DMS 273 (cell line): ENCODE results near the gene PTPRA.
A peak's percentile ranks its signal among the peaks of the same experiment; 100 is the strongest.

Experiments
- DNase-seq: peaks from one replicate; lab custom pipeline; 2025; ENCODE audit not compliant: unreplicated experiment; lab: John Stamatoyannopoulos, UW

Gene PTPRA

DNA sequence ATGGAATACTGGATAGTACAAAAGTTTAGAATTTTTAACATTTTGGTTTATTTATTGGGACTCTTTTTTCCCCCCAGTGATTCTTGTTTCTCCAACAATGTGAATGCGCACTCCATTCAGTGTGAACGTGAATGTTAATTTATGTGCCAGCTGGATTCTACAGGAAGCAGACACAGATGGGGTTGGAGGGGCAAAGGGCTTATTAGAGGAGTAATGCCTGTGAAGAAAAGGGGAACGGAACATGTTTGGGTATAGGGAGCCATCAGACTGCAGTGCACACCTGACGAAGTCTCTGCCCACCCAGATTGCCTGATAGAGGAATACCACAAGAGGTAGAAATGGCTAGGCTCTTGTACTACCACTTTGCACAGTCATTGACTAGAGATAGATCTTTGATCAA, 48.2 kb downstream of the PTPRA start:
- peak; percentile 47 for DNase-seq

DNA sequence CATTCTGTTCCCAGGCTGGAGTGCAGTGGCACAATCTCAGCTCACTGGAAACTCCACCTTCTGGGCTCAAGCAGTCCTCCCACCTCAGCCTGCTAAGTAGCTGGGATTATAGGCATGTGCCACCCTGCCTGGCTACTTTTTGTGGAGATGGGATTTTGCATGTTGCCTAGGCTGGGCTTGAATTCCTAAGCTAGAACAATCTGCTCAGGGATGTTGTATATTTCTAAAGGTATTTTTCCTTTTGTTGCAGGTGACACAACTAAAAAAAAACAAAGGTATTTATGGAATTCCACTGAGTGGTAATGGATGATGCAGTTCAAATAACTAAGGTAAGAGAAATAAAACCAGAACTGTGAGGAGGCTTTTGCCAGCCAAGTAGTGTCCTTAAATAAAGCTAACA, 49.7 kb downstream of the PTPRA start:
- DNase-seq = no peak

DNA sequence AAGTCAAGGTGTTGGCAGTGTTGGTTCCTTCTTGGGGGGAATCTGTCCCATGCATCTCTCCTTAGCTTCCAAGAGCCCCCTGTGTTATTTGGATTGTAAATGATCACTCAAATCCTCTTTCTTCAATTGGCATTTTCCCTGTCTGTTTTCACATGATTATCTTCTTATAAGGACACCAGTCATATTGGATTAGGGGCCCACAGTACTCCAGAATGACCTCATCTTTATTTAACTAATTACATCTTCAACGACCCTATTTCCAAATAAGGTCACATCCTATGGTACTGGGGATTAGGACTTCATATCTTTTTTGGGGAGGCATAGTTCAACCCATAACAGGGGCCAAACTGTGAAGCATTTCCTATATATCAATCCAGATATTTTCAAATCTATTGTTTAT, 57.3 kb downstream of the PTPRA start:
- no peak for DNase-seq

DNA sequence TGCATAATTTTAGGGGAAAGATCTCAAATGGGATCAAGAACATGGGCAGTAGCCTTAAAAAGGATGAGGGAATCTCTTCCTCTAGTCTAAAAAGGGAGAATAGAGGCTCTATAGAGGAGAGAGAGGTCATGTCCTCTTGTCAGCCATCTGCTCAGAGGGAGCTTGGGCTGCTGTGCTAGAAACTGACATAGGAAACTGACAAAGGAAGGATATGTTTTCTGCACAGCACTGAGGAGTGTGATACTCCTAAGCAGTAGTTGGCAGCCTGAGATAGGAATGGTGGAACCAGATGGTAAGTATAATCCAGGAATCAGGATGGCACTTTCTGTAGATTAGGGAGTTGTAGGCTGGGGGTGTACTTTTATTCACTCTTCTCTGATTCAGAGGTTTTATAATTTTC, 59.2 kb downstream of the PTPRA start:
- peak; percentile 86 for DNase-seq

DNA sequence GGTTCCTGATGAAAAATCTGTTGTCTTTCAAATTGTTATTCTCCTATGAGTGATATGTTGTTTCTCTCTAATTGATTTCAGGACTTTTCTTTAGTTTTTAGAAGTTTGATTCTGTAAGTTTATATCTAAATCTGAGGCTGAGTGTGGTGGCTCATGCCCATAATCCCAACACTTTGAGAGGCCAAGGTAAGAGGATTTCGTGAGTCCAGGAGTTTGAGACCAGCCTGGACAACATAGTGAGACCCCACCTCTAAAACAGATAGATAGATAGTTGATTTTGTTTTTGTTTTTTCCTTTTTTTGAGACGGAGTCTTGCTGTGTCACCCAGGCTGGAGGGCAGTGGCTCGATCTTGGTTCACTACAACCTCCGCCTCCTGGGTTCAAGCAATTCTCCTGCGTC, 64.6 kb downstream of the PTPRA start:
- no peak for DNase-seq

DNA sequence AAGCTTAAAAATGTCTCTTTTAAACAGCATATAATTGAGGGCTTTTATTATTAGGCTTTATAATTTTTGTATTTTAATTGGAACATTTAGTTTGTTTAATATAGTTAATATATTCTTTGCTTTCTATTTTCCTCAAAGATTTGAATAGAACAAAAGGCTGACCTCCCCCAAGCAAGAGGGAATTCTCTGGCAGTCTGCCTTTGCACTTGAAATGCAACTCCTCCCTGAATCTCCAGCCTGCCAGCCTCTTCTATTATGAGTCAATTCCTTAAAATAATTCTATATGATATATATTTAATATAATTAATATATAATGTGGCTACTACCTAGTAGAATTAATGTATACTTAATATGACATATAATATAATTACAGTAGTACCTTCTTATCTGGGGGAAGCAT, 69.2 kb downstream of the PTPRA start:
- DNase-seq = peak; percentile 15

DNA sequence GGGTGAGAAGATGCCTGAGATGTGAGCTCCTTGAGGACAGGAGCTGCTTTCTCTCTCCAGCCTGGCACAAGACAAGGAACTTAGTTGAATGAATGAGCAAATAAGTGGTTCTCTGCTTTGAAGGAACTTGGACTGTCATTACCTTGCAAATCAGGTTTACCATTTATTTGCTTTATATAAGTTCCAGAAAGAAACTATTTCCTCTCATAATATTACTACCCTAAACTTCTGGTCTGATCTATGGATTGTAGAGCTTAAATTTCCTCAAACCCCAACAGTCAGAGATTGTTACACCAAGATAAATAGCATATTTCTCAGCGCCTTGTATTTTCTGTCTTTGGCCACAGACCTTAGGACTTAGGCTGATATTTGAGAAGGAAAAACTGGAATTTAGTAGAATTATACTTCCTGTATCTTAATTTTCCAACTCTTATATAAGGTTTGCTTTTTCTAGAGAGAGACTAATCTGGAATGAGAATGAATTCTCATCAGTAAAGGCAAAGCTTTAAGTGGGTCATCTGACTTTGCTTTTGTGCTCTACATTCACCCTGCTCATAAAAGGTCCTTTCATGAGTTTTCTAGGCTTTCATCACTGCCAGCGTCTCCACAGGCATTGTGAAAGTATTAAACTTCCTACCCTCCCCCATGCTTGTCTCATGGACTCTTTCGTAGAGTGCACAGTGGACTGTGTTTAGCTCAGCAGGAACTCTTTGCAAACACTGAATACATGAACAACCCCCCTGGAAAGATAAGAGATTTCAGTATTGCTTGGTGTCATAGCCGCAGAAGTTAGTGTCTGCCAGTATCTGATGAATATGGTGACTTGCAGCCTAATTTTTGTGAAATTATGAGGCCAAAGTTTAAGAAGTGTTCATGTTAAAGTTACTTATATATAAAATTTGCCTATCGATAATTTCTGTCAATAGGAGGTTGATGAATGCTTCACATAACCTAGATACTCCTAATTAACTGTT, 74.0 kb downstream of the PTPRA start:
- no peak for DNase-seq

DNA sequence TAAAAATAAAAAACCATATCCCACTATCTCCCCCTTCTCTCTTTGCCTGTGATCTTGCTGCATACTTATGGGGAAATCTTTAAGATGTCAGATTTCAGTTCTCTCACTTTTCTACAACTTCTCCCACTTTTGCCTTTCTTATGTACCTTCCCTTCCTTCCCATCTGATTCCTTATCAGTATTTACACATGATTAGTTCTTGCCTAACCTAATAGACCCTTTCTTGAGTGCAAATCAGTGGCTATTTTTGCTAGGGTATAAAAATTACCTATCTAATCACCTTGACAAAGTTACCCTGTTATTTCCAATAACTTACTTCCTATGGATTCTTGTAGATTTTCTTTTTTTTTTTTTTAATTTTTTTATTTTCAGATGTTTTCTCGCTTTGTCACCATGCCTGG, 75.7 kb downstream of the PTPRA start:
- no peak for DNase-seq

DNA sequence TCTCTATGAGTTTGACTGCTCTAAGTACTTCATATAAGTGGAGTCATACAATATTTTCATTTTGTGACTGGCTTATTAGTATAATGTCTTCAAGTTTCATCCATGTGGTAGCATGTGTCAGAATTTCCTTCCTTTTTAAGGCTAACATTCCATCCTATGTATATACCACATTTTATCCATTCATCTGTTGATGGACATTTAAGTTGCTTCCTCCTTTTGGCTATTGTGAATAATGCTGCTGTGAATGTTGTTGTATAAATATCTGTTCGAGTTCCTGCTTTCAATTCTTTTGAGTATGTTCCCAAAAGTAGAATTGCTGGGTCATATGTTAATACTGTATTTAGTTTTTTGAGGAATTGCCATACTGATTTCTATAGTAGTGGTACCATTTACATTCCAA, 79.5 kb downstream of the PTPRA start:
- no peak for DNase-seq

DNA sequence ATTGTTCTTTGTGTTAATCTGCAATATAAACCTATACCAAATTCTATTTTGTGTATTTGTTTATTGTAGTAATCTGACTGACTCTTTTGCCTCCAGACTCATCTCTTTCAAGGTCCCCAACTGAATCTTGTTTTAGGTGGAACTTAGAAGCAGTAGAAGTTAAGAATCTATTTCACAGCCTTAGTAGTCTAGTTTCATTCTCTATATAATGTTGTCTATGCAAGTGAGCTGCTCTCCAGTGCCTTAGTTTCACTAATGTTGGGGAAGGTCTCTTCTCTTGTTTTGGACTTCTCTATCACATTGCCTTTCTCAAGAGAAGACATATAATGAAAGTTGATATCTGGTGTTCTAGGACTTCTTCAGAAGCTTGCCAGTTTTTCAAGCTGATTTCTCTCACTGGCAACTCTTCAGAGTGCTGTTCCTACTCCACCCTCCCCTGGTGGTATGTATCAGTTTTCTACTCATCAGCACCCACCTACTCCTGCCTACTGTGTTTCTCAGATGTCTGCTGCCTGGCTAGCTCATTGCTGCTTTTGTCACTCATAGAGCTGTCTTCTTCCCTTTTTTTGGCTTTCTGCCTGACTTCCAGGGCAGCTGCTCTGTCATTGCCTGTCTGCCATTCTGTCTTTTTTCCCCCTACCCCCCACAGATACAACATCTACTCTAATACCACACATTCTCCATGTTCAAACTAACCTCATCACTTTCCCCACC, 82.1 kb downstream of the PTPRA start:
- peak; percentile 65 for DNase-seq

DNA sequence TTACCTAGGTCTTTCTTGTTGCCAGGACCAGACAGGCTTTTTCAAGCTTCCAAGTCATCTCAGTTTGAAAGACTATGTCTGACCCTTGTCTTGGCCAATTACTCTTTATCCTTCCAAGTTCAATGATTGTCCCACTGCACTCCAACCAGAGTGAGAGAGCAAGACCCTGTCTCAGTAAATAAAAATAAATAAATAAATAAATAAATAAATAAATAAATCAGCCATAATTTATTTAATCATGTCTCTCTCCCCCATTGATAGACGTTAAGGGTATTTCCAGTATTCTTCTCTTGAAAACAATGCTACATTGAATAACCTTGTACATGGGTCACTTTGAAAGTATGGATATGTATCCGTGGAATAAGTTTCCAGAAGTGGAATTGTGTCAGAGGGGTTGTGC, 83.2 kb downstream of the PTPRA start:
- DNase-seq = no peak

DNA sequence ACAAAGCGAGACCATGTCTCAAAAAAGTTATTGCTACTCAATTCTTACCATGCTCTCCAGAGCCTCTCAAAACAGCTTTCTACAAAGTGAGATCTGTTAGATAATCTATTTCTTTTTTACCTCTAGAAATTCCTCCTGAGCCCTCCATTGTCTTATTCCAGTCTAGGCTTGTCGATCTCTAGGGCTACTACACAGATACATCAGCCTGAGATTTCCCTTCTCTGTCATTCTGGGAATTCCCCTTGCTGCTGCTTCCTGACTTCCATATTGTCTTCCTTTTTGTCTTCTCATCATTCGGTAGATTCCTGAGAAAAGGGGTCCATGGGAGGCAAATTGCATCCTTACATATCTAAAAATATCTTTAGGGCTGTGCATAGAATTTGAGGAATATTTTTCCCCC, 94.6 kb downstream of the PTPRA start:
- DNase-seq = no peak

DNA sequence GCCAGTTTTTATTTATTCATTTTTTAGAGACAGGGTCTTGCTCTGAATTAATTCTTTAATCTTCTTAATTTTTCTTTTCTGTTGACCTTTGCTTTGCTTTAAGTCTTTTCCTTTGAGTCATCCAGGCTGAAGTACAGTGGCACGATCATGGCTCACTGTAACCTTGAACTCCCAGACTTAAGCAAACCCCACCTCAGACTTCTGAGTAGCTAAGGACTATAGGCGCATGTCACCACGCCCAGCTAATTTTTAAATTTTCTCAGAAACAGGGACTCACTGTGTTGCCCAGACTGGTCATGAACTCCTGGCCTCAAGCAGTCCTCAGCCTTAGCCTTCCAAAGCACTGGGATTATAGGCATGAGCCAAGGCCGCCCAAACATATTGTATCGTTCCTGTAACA, 98.8 kb downstream of the PTPRA start:
- DNase-seq = no peak

DNA sequence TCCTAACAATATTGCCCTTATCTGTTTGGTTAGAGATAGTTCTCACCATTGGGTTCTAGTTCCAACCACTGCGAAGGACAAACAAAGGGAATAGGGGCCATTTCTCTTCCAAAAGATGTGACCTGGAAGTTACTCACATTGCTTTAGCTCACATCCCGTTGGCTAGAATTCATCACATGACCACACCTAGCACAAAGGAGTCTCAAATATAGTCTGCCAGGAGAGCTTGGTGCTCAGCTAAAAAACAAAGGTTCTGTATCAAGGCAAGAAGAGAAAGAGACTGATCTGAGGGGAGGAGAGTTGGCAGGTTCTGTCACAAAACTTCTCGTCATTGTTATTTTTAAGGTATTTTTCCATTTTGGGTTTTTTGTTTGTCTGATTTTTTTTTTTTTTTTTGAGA, 100.3 kb downstream of the PTPRA start:
- no peak for DNase-seq

DNA sequence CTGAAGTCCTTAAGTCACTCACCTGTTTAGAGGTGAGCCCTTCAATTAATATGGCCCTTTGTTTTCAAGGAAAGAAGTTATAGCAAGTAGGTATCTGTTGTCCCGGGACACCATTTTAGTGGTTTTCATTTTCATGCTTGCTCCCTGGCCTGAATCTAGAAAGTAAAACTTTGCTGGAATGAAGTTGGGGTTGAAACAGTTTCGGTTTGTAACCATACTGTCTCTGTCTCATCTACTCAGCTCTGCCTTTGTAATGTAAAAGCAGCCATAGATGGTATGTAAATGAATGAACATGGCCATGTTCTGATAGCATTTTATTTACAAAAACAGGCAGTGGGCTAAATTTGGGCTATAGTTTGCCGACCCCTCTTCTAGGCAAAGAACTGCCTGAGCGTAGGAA, 105.2 kb downstream of the PTPRA start:
- DNase-seq = no peak

DNA sequence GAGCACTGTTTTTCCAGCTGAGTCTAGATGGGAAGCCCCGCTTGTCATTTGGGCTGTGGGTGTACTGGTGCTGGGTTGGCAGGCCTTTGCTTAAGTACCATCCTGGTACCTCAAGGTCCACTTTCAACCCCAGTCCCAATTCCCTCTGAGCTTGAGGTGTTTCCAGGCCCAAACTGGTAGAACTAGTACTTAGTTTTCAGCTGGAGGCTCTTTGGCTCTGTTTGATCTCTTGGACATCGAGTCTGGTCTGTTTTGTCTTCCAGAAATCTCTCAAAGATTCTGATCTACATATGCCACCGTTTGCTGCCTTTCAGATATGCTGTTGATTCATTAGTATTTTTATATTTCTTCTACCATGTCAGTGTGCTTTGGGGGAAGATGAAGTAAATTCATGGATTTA, 108.4 kb downstream of the PTPRA start:
- no peak for DNase-seq

DNA sequence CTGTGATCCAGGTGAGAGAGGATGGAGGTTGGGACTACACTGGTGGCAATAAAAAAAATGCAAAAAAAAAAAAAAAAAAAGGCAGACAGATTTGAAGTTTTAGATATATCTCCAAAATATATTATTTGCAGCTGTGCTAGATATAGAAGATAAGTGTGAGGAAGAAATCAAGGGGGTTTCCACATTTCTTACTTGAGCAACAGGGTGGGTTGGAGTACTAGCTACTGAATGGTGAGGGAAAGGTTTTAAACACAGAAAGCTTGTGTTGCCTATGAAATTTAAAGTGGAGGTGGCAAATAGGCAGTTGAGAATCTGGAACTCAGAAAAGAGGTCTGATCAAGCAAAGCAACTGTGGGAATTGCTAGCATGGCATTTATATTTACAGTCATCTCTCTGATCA, 110.2 kb downstream of the PTPRA start:
- no peak for DNase-seq

DNA sequence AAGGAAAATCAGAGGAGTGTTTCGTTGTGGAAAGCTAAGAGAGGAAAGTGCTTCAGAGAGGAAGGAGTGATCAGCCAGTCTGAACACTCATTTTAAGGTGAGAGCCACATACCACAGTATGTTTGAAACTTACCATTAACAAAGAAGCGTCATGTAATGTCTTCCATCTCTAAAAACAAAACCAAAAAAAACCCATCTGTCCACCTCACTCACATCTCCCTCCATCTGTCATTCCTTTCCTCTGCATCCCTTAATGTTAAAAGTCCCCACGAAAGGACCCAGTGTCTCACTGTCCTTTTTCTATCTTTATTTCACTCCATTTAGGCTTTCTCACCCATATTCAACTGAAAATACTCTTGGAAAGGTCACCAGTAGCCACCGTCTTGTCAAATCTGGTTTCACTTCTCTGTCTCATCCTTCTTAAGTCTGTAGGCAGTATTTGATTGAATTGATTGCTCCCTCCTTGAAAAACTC, 110.8 kb downstream of the PTPRA start:
- DNase-seq = peak; percentile 70

DNA sequence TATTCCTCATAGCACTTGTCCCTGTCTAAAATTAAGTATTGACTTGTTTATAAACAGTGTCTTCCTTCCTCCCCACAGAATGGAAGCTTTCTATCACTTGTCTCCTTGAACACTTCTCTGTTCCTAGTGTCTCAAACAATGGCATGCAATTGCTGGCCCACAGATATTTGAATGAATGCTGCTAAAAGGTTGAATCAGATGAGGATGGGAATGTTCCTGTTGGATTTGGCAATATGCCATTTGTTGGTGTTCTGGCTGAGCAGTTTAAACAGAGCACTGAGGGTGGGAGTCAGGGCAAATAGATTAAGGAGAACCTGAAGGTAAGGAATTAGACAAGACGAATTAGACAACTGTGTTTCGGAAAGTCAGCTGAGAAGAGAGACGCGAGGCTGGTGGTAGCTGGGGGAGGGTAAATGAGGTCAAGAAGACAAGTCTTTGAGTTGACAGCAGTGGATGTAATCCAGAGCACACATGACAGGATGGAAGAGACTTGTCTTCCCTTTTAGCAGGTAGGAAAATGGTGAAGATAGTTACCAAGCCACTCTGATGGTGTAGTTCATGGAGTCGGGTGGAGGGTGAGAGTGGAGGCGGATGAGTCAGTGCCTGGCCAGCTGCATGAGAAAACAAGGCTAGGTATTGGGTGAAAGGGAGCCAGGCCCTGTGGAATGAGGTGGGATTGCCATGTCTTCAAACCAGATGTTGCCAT, 111.8 kb downstream of the PTPRA start:
- DNase-seq = peak; percentile 16

DNA sequence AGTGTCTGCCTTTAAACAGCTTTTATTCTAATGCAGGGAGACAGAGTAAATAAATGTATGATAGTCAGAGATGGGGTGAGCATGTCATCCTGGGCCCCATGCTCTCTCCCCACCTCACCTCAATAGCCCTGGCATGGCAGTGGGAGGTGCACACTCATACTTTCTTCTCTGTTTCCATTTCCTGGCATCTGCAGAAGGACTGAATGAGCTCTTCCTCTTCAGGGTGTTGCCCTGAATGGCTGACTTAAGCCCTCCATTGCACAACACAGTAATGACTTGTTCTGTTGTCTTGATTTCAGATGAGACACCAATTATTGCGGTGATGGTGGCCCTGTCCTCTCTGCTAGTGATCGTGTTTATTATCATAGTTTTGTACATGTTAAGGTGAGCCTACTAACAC, 113.2 kb downstream of the PTPRA start:
- no peak for DNase-seq

DNA sequence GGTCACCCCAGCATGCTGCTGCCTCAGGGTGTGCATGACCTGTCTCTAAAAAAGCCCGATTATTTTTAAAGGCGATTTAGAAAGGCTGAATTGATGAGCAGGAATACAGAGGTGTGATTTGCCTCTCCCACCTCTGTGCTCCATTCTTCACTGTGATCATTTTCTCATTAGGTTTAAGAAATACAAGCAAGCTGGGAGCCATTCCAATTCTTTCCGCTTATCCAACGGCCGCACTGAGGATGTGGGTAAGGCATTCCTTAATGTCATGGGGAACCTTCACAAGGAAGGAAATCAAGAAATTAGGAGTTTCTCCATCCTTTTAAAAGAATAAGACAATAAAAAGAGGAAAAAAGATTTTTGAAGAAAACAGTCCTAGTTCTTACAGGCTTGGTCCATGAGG, 114.6 kb downstream of the PTPRA start:
- no peak for DNase-seq

DNA sequence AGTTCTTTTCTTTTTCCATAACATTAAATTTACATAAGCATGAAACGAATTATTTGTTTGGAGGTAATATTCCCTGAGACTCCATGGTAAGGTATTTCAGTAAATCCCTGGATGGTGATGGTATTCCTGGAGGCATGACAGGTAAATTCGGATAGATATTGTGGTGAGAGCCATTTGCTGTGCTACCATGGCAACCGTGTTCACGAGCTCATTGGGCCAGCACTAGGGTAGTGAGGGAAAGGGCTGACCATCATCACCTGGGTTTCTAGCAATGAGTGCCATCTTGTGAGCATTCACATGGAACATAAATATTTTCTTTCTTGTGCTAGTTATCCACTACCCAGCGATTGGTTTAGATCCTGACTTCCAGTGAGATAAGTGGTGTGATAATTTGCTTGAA, 118.3 kb downstream of the PTPRA start:
- no peak for DNase-seq
